ENCODE results near the gene CD6. TPM values are rescaled to one million over a fixed set of nuclear protein-coding genes. Genes with fewer than 3 reads are reported as not detected.

The CD6 gene
- total RNA-seq, 4 donors from 2014 or later = 0.33 to 4.0 (median 1.1) TPM

- no peak for TF ChIP-seq CTCF (IDR thresholded peaks at IDR 0.05; ENCODE audit: low read depth)
Observed at GRCh38 chr11:60978546-60979380, 7.3 kb downstream of the CD6 start.

GRCh38 chr11:60981515-60981914 lies 10.0 kb downstream of the CD6 start:
- no peak for TF ChIP-seq CTCF (IDR thresholded peaks at IDR 0.05; ENCODE audit: low read depth)

GRCh38 chr11:60982184-60982583 lies 10.7 kb downstream of the CD6 start:
- TF ChIP-seq CTCF (IDR thresholded peaks at IDR 0.05; ENCODE audit: low read depth) = no peak

- TF ChIP-seq CTCF (IDR thresholded peaks at IDR 0.05; ENCODE audit: low read depth) = no peak
Observed at GRCh38 chr11:60984149-60984548, 12.7 kb downstream of the CD6 start.

GRCh38 chr11:60984636-60985035 lies 13.2 kb downstream of the CD6 start:
- no peak for TF ChIP-seq CTCF (IDR thresholded peaks at IDR 0.05; ENCODE audit: low read depth)

- TF ChIP-seq CTCF (IDR thresholded peaks at IDR 0.05; ENCODE audit: low read depth) = no peak
Observed at GRCh38 chr11:60985501-60985900, 14.0 kb downstream of the CD6 start.

GRCh38 chr11:60985991-60986915 lies 14.8 kb downstream of the CD6 start:
- no peak for TF ChIP-seq CTCF (IDR thresholded peaks at IDR 0.05; ENCODE audit: low read depth)
